SH-SY5Y (cell line): ENCODE data around the gene PRR32.

Source experiments
- GATA2 ChIP-seq: IDR thresholded peaks from 2 replicates; pipeline ENCODE4 v1.6.1; 2011; ENCODE audit warnings: mild to moderate bottlenecking, low read depth, low read length
- GATA3 ChIP-seq: IDR thresholded peaks from 2 replicates; pipeline ENCODE4 v1.6.1; 2011; ENCODE audit warnings: low read depth, mild to moderate bottlenecking, low read length, moderate library complexity

The PRR32 gene

DNA sequence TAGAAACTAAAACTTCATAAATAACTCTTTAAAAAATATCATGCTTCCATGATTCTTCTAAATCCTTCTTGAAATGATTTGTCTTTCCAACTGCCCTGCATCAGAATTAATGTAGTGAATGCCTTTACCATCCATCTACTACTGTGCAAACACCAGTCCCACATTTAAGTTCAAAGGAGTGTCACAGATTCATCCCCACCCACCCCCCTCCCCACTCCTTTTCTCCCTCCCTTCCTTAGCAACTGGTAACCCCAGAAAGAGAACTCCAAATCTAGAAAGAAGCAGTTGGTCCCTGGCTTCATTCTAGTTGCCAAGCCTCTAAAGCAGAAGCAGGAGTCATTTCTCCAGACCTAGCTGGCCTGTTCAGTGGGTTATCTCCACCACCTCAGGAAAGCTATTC lies at the start of gene PRR32:
TSS of gene PRR32 (plus strand) at position 301 of the 400 bp plus-strand sequence. CDS start 115 bp downstream, outside the sequence.
- TF ChIP-seq GATA2 (no peak), GATA3 (no peak)

- TF ChIP-seq GATA3 = no peak
- no peak for TF ChIP-seq GATA2
These were observed 49.4 kb upstream of the PRR32 start for GRCh38 chrX:126770179-126770578.

- TF ChIP-seq GATA3 = no peak
- no peak for TF ChIP-seq GATA2
These were observed 34.0 kb upstream of the PRR32 start for GRCh38 chrX:126785539-126785938.

- no peak for TF ChIP-seq GATA2
- no peak for TF ChIP-seq GATA3
These were observed 20.5 kb upstream of the PRR32 start for GRCh38 chrX:126799059-126799458.

DNA sequence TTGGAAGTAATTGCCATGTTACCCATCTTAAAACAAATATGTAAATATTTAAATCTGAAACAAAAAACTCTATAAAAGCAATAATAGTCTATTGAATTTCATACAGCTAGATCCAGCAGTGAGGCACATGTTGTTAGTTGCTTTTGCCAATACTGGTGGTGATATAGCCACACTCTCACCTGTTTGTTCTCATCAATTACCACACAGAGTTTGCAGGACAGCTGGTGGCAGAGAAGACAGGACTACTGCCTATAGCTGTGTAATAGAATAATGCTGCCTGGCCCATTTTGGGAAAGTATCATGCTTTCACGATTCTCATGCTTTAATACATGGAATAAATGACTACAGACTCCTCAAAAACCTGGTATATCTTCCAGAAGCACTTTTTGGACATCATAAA lies 3.7 kb upstream of the PRR32 start:
- no peak for TF ChIP-seq GATA3
- TF ChIP-seq GATA2 = no peak

DNA sequence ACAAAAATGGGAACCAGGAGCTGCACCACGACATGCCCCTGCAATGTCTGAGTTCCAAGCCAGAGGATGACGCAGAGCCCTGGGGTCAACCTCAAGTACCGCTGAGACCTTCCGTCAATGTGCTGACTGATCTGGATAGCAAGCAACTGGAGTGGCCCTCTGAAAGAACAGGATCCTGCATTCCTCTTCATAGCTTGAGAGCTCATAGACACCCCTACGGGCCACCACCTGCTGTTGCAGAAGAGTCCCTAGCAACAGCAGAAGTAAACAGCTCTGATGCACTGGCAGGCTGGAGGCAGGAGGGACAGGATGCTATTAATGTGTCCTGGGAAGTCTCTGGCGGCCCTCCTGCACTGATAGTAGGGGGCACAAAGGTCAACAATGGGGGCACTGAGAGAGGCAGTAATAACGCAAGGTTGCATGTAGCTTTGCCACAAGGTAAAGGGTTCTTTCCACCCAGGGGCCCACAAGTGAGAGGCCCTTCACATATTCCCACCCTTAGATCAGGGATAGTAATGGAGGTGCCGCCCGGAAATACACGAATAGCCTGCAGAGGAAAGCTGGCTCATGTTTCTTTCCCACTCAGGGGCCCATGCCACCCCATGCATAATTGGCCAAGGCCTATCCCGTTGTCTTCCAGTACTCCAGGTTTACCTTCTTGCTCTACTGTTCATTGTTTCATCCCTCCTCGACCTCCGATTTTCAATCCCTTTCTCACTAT lies 1.3 kb downstream of the PRR32 start:
- no peak for TF ChIP-seq GATA3
- TF ChIP-seq GATA2 = no peak

GRCh38 chrX:126824338-126825007 lies 4.9 kb downstream of the PRR32 start:
- TF ChIP-seq GATA2 = no peak
- no peak for TF ChIP-seq GATA3

DNA sequence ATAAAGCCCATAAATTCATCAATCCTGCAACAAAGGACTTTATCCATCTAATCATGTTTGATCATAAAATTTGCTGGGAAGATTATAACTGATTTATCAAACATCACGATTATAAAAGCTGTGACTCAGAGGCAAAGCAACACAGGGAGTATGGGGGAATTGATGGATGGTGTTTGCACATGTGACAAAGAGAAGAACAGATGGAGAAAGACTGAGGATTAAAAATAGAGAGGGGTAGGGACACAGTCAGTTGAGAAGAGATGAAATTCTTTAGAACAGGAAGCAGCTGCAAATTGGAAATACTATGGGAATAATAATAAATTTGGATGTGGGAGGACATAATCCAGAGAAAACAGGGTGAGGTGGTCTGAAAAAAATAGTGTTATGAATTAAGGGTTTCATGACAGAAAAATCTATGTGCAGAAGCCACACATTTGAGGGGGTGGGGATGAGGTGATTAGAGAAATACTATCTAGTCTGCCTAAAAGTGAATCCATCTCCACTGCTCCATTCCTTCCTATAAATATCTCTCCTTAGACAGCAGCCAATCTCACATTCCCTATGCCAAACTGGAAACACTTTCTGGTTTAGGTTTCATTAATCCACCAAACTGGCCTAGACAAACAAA lies 6.2 kb downstream of the PRR32 start:
- TF ChIP-seq GATA2 (no peak), GATA3 (no peak)

- TF ChIP-seq GATA2 = no peak
- no peak for TF ChIP-seq GATA3
These were observed 16.7 kb downstream of the PRR32 start for GRCh38 chrX:126836186-126836585.

GRCh38 chrX:126847143-126847542 lies 27.6 kb downstream of the PRR32 start:
- TF ChIP-seq GATA3 (no peak), GATA2 (no peak)

GRCh38 chrX:126855839-126856524 lies 36.5 kb downstream of the PRR32 start:
- no peak for TF ChIP-seq GATA2
- TF ChIP-seq GATA3 = no peak
